GM21360 (cell line): Measurements from ENCODE around the gene CBX4.

ENCODE experiments used
- ATAC-seq: cut with Tn5 transposase; IDR thresholded peaks from one replicate; pipeline ENCODE4 v1.9.1; 2021; ENCODE audit warnings: mild to moderate bottlenecking, moderate library complexity; ENCODE audit not compliant: unreplicated experiment

CBX4 gene

DNA sequence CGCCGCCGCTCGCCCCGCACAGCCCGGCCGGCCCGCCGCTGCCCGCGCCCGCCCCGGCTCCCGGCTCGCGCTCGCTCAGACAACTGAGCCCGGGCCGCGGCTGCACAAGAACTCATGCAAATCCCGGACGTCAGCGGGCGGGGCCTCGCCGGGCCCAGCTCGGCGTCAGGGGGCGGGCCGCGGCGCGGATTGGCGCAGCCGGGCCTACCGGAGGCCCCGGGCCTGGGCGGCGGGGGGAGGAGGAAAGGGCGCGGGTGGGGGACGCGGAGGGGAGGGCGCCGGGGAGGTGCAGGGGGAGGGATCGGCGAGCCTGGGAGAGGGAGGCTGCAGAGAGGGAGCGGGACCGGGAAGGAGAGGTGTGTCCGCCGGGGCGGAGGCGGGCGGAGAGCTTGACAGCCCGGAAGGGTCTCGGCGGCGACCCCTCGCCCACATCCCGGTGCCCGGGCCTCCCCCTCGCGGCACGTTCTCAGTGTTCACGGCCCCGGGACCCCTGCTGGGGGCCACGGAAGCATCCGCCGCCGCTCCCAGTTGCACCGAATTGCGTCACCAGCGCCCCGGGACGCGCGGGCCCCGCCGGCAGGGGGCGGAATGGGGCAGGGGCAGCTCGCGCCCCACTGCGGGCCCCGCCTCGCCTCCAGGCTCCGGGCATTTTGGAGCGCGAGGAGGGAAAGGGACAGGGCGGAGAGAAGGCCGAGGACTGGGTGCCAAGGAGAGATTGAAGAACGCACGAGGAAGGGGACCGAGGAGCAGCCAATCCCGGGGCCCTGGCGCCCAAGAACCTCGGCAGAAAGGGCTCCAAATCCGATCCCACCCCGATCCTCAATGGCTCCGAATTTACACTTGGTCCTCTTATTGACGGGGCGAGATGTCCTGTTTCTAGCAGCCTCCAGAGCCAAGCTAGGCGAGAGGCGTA, at the start of gene CBX4:
TSS of gene CBX4 (minus strand) at position 85 of the 913 bp plus-strand sequence. CDS start 189 bp downstream, outside the sequence.
- ATAC-seq, result peak; percentile 58

DNA sequence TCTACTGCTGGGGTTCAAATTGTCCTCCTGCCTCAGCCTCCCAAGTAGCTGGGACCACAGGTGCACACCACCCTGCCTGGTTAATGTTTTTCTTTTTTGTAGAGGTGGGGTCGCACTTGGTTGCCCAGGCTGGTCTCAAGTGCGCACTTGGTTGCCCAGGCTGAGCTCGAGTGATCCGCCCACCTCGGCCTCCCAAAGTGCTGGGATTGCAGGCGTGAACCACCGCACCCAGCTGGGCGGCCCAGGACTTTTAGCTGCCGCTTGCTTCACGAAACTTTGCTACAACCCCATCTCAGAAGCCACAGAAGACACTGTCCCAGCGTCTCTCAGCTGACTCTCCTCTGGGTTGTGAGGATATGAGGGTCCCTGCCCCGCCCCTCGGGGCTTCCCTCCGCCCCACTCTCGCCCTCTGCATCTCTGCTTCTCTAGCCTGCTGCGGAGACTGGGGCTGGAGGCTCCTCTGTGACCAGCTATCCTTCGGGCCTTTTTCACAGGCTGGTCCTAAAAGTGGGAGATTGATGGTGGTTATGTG, 48.8 kb upstream of the CBX4 start:
- no peak for ATAC-seq

DNA sequence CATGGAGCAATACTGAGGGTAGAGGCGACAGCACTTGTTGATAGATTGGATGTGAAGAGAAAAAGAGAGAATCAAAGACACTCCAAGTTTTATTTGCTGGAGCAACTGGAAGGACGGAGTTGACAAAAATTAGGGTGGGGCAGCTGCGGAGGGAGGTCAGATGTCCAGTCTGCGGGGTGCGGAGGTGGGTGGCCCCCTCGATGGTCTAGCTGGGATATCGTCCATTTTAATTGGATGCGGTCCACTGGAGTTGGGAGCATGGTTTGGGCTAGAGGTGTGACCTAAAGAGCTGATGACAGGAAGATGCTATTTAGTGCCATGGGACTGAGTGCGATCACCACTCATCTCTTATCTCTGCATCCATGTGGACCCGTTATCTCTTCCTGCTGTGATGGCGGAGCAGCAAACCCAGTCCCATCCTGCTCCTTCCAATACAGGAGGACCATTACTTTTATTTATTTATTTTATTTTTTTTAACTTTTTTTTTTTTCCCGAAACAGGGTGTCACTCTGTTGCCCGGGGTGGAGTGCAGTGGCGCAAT, 48.3 kb upstream of the CBX4 start:
- ATAC-seq, result no peak

DNA sequence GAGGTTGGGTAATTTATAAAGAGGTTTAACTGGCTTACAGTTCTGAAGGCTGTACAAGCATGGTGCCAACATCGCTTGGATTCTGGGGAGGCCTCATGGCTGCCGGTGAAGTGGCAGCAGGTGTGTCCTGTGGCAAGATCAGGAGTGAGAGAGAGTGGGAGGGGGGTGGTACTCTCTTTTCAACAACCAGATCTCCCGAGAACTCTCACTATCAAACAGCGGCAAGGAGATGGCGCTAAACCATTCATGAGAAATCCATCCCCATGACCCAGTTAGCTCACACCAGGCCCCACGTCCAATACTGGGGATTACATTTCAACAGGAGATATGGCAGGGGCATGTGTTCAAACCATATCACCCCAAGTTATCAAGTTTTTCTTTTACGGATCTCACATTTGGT, 44.0 kb upstream of the CBX4 start:
- no peak for ATAC-seq

DNA sequence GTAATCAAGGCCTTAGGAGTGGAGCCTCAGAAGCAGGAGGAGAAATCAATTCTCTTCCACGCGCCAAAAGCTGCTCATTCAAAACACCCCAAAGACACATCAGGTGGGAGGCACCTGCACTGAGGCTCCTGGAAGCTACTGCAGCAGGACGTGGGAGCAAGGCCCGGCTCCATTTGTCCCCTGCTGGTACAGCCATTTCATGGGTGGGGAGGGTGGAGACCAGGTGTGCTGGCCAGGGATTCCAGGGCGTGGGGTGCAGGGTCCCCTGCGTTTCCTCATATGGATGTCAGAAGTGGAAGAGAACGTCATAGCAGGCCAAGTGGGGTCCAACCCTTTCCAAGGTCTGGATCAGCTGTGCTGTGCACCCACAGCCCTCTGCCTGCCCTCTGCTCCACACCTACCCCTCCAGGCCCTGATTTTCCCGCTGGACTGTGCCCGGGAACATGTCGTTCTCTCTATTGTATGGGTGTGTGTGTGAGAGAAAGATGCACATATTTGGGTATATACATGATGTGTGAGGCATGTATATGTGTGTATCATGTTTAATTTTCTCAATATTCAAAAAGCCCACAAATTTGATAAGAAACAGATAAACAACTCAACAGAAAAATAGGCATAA, 39.2 kb upstream of the CBX4 start:
- no peak for ATAC-seq

DNA sequence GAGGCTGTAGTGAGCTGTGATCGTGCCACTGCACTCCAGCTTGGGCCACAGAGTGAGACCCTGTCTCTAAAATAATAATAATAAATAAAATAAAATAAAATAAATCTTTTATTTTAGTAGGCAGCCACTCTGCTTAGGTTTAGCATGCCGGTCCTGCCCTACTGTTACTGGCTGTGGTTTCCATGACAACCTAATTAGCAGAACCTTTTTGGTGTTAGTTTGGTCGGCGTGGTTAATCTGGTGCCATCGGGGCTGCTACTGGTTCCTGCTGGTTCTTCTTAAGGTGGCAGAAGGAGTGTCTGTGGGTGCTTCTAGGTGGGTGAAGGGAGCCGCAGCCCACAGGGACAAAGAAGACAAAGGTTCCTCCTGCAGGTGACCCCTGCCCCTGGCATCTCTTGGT, 37.8 kb upstream of the CBX4 start:
- ATAC-seq, result no peak

DNA sequence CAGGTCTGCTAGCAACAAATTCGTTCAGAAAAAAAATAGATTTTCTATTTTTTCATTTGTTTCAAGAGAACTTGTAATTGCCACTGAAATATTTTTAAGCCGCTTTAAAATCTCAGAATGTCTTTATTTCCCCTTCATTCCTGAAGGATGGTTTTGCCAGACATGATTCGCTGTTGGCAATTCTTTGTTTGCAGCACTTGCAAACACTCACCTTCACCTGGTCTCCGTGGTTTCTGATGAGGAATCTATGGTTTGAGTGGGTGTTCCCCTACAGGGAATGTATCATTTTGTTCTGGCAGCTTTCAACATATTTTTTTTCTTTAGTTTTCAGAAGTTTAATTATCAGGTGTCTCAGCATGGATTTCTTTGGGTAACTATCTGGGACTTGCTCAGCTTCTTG, 36.3 kb upstream of the CBX4 start:
- ATAC-seq, result no peak

DNA sequence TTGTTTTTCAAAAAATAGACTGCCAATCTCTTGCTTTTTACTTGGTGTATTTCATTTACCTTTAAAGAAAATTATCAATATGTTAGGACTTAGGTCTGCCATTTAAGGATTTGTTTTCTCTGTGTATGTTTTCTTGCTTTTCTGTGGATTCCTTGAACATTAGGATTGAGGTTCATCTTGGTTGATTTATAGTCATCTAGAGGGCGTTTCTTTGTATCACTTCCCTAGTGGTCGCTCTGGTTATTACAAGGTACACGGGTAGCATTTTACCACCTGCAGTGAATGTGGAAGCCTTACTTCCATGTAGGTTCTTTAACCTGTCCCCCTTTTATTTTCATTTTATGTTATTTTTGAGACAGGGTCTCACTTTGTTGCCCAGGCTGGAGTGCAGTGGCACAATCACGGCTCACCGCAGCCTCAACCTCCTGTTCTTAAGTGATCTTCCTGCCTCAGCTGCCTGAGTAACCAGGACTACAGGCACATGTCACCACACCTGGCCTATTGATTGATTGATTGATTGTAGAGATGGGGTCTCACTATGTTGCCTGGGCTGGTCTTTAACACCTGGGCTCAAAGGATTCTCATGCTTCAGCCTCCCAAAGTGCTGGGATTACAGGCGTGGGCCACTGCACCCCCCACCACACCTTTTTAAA, 35.2 kb upstream of the CBX4 start:
- no peak for ATAC-seq

DNA sequence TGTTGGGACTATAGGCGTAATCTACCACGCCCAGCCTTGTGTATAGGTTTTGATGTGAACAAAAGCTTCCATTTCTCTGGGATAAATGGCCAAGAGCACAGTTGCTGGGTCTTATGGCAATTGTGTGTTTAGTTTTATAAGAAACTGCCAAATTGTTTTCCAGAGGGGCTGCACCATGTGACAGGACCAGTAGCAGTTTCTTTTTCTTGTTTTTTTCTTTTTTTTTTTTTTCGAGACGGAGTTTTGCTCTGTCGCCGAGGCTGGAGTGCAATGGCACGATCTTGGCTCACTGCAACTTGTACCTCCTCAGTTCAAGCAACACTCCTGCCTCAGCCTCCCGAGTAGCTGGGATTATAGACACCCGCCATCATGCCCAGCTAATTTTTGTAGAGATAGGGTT, 34.3 kb upstream of the CBX4 start:
- no peak for ATAC-seq

DNA sequence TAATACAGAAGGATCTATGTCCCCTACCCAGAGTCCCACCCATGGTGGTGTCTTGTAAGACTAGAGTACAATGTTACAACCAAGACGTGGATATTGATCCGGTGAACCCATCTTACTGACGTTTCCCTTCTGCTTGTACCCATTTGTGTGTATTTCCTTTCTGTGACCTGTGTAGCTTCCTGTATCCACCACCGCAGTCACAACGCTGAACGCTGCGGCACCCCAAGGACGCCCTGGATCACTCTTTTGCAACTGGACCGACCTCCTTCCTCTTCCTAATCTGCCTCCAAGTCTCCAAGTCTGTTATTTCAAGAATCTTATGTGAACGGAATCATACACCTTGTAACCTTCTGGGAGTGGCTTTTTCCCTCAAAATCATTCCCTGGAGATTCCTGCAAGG, 33.5 kb upstream of the CBX4 start:
- no peak for ATAC-seq

DNA sequence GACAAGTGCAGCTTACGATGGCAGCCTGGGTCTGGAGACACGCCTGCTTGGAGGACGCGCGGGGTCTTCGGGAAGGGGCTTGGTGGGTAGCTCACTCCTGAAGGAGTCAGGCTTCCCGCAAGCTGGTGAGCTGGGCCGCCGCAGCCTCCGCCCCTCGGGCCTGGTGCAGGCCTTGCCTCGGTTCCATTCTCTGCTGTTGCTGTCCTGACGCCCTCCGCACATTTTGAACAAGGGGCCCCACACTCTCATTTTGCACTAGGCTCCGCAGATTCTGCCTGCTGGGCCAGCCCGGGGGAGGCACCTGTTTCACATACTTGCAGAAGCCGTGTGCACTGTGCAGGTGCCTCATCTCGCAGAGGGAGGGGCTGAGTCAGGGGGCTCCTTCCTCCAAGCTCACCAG, 31.9 kb upstream of the CBX4 start:
- ATAC-seq, result no peak

DNA sequence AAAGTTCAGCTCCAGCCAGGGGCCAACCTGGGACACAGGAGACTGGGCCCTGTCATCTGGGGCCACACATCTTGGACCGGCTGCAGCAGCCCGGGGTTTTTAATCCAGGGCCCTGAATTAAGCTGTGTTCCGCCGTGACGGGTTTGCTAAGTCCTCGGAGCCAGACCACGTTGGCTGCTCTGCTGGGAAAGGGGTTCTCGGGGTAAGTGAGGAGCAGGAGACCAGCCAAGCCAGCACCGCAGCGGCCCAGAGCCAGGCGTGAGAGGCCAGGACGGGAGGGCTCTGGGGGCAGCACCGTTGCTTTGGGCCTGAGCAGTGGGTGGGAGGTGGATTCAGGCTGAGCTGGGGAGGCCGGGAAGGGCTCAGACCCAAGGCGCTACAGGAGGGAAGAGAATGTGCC, 31.3 kb upstream of the CBX4 start:
- no peak for ATAC-seq

DNA sequence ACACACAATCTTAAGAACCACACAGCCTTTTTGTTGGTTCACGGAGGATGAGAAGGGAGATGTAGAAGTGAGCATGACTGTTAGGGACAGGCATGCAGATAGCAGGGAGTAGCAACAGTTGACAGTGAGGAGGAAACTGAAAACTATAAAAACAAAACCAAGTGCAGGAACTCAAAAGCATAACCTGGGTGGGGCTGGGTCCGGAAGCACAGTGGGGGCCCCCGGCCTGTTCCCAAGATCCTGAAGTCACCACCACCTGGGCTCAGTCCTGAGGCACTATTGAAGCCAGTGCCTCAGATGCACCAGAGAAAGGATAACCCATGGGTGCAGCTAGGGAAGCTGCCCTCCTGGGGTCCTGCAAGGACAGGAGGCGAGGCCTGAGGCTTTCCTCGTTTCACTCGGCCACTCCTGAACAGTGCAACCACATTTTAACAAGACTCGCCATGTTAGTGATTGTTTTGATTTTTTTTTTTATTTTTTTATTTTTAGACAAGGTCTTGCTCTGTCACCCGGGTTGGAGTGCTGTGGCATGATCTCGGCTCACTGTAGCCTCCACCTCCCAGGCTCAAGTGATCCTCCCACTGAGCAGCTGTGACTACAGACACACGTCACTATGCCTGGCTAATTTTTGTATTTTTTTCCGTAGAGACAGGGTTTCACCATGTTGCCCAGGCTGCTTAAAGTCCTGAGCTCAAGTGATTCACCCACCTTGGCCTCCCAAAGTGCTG, 27.7 kb upstream of the CBX4 start:
- ATAC-seq, result no peak

DNA sequence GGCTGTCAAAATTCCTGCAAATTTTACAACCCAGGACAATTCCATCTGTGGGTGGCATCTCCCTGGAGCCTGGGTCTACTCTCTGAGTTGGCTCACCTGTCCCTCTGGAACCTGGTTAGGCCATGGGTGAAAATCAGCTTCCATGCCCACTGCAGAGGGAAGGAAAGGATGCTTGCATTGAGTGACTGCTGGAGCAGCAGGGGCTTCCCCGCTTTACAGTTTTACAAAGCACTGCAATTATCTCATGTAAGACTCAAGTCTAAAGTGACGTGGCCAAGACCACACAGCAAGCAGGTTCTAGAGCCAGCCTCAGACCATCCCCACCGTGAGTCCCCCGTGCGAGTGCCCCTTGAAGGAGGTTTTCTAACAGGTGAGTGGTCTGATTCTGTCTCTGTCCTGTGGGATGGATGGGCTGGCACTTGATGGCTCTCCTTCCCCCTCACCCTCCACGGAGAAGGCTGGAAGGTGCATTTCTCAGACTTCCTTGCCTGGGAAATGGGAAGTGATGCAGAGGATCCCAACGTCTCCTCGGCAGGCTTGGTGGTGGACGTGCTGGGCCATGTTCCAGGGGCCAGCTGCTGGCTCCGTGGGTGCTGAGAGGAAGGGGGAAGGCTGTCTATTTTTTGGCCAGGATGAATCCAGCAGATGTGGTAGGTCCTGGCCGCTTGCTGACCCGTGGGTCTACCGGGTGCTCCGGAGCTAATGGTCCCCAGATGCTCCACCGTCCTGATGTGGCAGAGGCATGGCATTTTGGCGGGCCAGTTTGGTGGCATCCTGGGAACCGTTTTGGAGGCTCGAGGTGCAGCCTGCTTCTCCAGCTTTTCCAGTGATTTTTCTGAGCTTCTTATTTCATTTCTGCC, 26.3 kb upstream of the CBX4 start:
- no peak for ATAC-seq

DNA sequence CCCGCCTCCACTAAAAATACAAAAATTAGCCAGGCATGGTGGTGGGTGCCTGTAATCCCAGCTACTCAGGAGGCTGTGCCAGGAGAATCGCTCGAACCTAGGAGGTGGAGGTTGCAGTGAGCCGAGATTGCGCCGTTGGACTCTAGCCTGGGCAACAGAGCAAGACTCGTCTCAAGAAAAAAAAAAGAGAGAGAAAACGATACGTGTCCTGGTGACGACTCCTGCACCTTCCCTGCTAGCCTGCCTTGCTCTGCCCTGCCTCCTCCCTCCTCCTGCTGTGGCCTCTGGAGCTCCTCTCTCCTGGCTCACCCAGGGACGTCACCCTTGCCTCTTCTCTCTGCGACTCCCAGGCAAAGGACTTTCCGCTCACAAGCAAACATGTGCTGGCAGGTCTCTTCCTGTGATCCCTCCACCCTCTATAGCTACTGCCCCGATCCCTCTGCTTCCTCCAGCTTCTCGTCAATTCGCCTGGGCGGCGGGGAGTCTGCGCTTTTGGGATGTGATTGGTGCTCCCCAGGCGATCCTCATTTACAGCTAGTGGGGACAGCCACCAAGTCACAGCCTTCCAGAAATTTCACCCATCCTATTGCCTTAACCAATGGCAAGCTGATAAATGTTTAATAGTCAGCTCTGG, 25.5 kb upstream of the CBX4 start:
- ATAC-seq, result no peak

DNA sequence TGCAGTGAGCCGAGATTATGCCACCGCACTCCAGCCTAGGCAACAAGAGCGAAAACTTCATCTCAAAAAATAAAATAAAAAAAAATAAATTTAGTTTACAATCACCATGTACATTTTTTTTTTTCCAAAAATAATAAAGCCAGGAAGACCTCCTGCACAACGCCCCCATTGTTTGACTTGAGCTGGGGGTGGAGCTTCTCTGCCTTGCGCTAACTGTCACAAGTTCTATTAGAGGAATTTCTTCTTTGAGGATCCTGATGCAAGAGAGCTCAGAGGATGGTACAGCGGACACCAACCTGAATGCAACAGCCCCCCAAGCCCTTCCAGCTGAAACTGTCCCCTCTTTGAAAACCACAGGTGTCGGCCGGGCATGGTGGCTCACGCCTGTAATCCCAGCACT, 24.9 kb upstream of the CBX4 start:
- ATAC-seq, result no peak

DNA sequence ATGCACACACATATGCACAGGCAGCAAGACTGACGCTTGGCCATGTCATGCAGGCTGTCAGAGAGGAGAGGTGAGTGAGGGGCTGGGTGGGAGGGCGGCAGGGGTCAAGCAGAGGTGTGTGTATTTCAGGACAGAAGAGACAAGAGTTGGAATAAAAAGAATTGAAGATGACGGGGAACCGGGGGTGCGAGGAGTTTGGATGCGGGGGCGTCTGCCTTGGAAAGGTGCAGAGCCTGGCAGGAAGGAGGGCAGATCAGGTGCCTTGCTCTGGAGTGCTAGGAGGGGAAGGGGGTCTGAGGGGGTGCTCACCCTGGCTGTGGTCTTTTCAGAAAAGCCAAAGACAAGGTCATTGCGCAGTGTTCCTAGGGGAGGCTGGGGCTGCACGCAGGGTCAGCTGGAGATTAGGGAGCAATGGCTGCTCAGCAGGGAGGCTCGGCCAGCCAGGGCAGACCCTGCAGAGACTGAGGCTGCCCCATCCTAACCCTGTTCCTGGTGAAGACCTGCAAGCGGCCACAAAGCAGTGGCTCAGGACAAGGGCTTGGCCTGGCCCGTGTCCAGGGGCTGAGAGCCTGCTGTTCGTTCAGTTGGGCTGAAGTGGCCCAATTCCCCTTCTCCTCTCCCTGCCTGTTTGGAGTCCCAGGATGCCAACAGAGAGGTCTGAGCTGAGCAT, 23.7 kb upstream of the CBX4 start:
- no peak for ATAC-seq

DNA sequence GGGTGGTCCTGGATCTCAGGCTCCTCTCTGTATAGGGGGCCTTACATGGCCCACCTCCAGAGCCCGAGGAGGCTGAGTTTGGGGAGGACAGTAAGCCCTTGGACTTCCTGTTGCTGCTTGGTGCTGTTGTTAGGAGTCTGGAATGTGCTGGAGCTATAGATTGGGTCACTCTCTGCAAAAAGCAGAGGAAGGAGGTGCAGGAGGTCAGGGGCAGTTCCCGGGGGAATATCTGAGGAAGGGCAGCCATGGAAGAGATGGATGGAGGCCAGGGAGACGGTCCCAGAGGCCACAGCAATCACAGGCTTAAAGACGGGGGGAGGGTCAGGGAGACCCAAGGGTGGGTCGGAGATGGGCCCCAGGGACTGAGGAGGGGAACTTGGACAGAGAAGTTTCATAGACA, 23.0 kb upstream of the CBX4 start:
- ATAC-seq, result no peak
